Measurements from ENCODE around the gene ECT2. TPM values are rescaled to one million over a fixed set of nuclear protein-coding genes. Genes with fewer than 3 reads are reported as not detected.
A peak's percentile ranks its signal among the peaks of the same experiment; 100 is the strongest.
"Not testable (repeated sequence)": the region's sequence is repeated elsewhere in the genome, so short reads cannot be mapped to it uniquely, and the experiment has no call there.

ECT2 gene
- polyA plus RNA-seq, 3 donors from 2014 or later: 2.7 to 4.8 (median 2.8) TPM

- peak overlapping the region; percentile 84 to 91 (median 86) for H3K27ac Mint-ChIP-seq
- H3K4me1 Mint-ChIP-seq: peaks cover 26 to 30% of the 10 kb centered on the region in 2 donors
- no peak for DNase-seq
- no peaks in the 10 kb centered on the region for H3K9me3 Mint-ChIP-seq
- peaks cover 0 to 3% (median 2%) of the 10 kb centered on the region in 3 donors for H3K27me3 Mint-ChIP-seq (ENCODE audit: low read depth in 3 of 3)
- no peaks in the 10 kb centered on the region for H3K36me3 Mint-ChIP-seq
- H3K4me3 Mint-ChIP-seq: peak overlapping the region; percentile 97 to 99 (median 98)
Measured at GRCh38 chr3:172711454-172711795, 39.1 kb upstream of the ECT2 start.

GRCh38 chr3:172713316-172713715 lies 37.2 kb upstream of the ECT2 start:
- H3K27me3 Mint-ChIP-seq (ENCODE audit: low read depth in 3 of 3): peaks cover 0 to 8% (median 2%) of the 10 kb centered on the region in 3 donors
- DNase-seq: no peak
- H3K4me3 Mint-ChIP-seq: peak overlapping the region in 1 of 5 donors; percentile 8
- peaks cover 26 to 30% of the 10 kb centered on the region in 2 donors for H3K4me1 Mint-ChIP-seq
- no peaks in the 10 kb centered on the region for H3K36me3 Mint-ChIP-seq
- no peak overlapping the region for H3K27ac Mint-ChIP-seq
- H3K9me3 Mint-ChIP-seq: no peaks in the 10 kb centered on the region

- Mint-ChIP-seq H3K36me3 (peaks cover 0 to 4% (median 0%) of the 10 kb centered on the region in 3 donors), H3K27me3 (ENCODE audit: low read depth in 3 of 3) (peaks cover 0 to 9% (median 1%) of the 10 kb centered on the region in 3 donors), H3K4me3 (no peak overlapping the region), H3K9me3 (peaks cover 0 to 8% (median 0%) of the 10 kb centered on the region in 6 donors), H3K4me1 (no peaks in the 10 kb centered on the region), H3K27ac (no peak overlapping the region)
- DNase-seq: no peak
Measured at GRCh38 chr3:172716476-172716875, 34.0 kb upstream of the ECT2 start.

- peaks cover 0 to 4% (median 0%) of the 10 kb centered on the region in 3 donors for H3K36me3 Mint-ChIP-seq
- H3K4me1 Mint-ChIP-seq: no peaks in the 10 kb centered on the region
- no peak overlapping the region for H3K4me3 Mint-ChIP-seq
- H3K27ac Mint-ChIP-seq: no peak overlapping the region
- DNase-seq: no peak
- H3K9me3 Mint-ChIP-seq: peaks cover 0 to 8% (median 0%) of the 10 kb centered on the region in 6 donors
- peaks cover 0 to 9% (median 1%) of the 10 kb centered on the region in 3 donors for H3K27me3 Mint-ChIP-seq (ENCODE audit: low read depth in 3 of 3)
Measured at GRCh38 chr3:172717493-172718088, 32.9 kb upstream of the ECT2 start.

- H3K36me3 Mint-ChIP-seq; H3K4me1 Mint-ChIP-seq; H3K4me3 Mint-ChIP-seq; H3K27ac Mint-ChIP-seq; H3K27me3 Mint-ChIP-seq (ENCODE audit: low read depth in 3 of 3); DNase-seq: not testable (repeated sequence)
- H3K9me3 Mint-ChIP-seq: peaks cover 0 to 12% (median 2%) of the 10 kb centered on the region in 6 donors
Measured at GRCh38 chr3:172722536-172723040, 27.9 kb upstream of the ECT2 start.

- Mint-ChIP-seq H3K27me3 (ENCODE audit: low read depth in 3 of 3) (peaks cover 0 to 4% (median 3%) of the 10 kb centered on the region in 3 donors), H3K4me1 (no peaks in the 10 kb centered on the region), H3K9me3 (peaks cover 0 to 12% (median 2%) of the 10 kb centered on the region in 6 donors), H3K27ac (no peak overlapping the region), H3K4me3 (no peak overlapping the region), H3K36me3 (peaks cover 0 to 4% (median 0%) of the 10 kb centered on the region in 3 donors)
- no peak for DNase-seq
Measured at GRCh38 chr3:172726380-172726779, 24.1 kb upstream of the ECT2 start.

- H3K27ac Mint-ChIP-seq: no peak overlapping the region
- no peak for DNase-seq
- H3K27me3 Mint-ChIP-seq (ENCODE audit: low read depth in 3 of 3): peaks cover 2 to 5% (median 4%) of the 10 kb centered on the region in 3 donors
- H3K9me3 Mint-ChIP-seq: no peaks in the 10 kb centered on the region
- H3K4me1 Mint-ChIP-seq: no peaks in the 10 kb centered on the region
- H3K4me3 Mint-ChIP-seq: no peak overlapping the region
- peaks cover 0 to 3% (median 0%) of the 10 kb centered on the region in 3 donors for H3K36me3 Mint-ChIP-seq
Measured at GRCh38 chr3:172735014-172735413, 15.5 kb upstream of the ECT2 start.

GRCh38 chr3:172739462-172739861 lies 11.1 kb upstream of the ECT2 start:
- Mint-ChIP-seq H3K27me3 (ENCODE audit: low read depth in 3 of 3) (peaks cover 2 to 6% (median 6%) of the 10 kb centered on the region in 3 donors), H3K4me1 (no peaks in the 10 kb centered on the region), H3K9me3 (no peaks in the 10 kb centered on the region), H3K27ac (no peak overlapping the region), H3K36me3 (peaks cover 0 to 3% (median 0%) of the 10 kb centered on the region in 3 donors), H3K4me3 (no peak overlapping the region)
- DNase-seq: no peak

GRCh38 chr3:172746475-172746874 lies 4.1 kb upstream of the ECT2 start:
- Mint-ChIP-seq H3K27ac (peak overlapping the region in 1 of 6 donors; percentile 12), H3K27me3 (ENCODE audit: low read depth in 3 of 3) (peaks cover 4 to 13% (median 7%) of the 10 kb centered on the region in 3 donors), H3K4me1 (peaks cover 10 to 19% of the 10 kb centered on the region in 2 donors), H3K9me3 (no peaks in the 10 kb centered on the region), H3K36me3 (no peaks in the 10 kb centered on the region), H3K4me3 (no peak overlapping the region)
- no peak for DNase-seq

- DNase-seq: no peak
- peaks cover 3 to 8% (median 5%) of the 10 kb centered on the region in 3 donors for H3K27me3 Mint-ChIP-seq (ENCODE audit: low read depth in 3 of 3)
- H3K9me3 Mint-ChIP-seq: no peaks in the 10 kb centered on the region
- H3K27ac Mint-ChIP-seq: peak overlapping the region in 2 of 6 donors; percentile 21 to 48
- H3K36me3 Mint-ChIP-seq: no peaks in the 10 kb centered on the region
- peaks cover 14 to 31% of the 10 kb centered on the region in 2 donors for H3K4me1 Mint-ChIP-seq
- H3K4me3 Mint-ChIP-seq: peak overlapping the region; percentile 37 to 97 (median 96)
Measured at GRCh38 chr3:172749230-172749965, 1.1 kb upstream of the ECT2 start.

- no peaks in the 10 kb centered on the region for H3K9me3 Mint-ChIP-seq
- H3K4me1 Mint-ChIP-seq: peaks cover 14 to 31% of the 10 kb centered on the region in 2 donors
- peak overlapping the region; percentile 93 to 97 (median 97) for H3K4me3 Mint-ChIP-seq
- H3K27ac Mint-ChIP-seq: peak overlapping the region; percentile 78 to 88 (median 84)
- H3K27me3 Mint-ChIP-seq (ENCODE audit: low read depth in 3 of 3): peaks cover 3 to 8% (median 5%) of the 10 kb centered on the region in 3 donors
- no peak for DNase-seq
- no peaks in the 10 kb centered on the region for H3K36me3 Mint-ChIP-seq
Measured at GRCh38 chr3:172750069-172750367, 508 bp upstream of the ECT2 start.

GRCh38 chr3:172751175-172751704 lies 714 bp downstream of the ECT2 start:
- peak overlapping the region; percentile 93 to 97 (median 97) for H3K4me3 Mint-ChIP-seq
- H3K4me1 Mint-ChIP-seq: peaks cover 14 to 31% of the 10 kb centered on the region in 2 donors
- no peak for DNase-seq
- no peaks in the 10 kb centered on the region for H3K9me3 Mint-ChIP-seq
- H3K27ac Mint-ChIP-seq: peak overlapping the region in 5 of 6 donors; percentile 17 to 83 (median 49)
- H3K27me3 Mint-ChIP-seq (ENCODE audit: low read depth in 3 of 3): peaks cover 3 to 7% (median 5%) of the 10 kb centered on the region in 3 donors
- peaks cover 0 to 3% (median 0%) of the 10 kb centered on the region in 3 donors for H3K36me3 Mint-ChIP-seq

- Mint-ChIP-seq H3K4me3 (peak overlapping the region in 2 of 5 donors; percentile 38 to 52), H3K36me3 (peaks cover 0 to 5% (median 3%) of the 10 kb centered on the region in 3 donors), H3K4me1 (peaks cover 14 to 31% of the 10 kb centered on the region in 2 donors), H3K27ac (no peak overlapping the region), H3K27me3 (ENCODE audit: low read depth in 3 of 3) (peaks cover 3 to 7% (median 5%) of the 10 kb centered on the region in 3 donors), H3K9me3 (no peaks in the 10 kb centered on the region)
- DNase-seq: no peak
Measured at GRCh38 chr3:172752651-172753050, 2.1 kb downstream of the ECT2 start.

- Mint-ChIP-seq H3K9me3 (no peaks in the 10 kb centered on the region), H3K4me3 (no peak overlapping the region), H3K36me3 (peaks cover 0 to 9% (median 3%) of the 10 kb centered on the region in 3 donors), H3K27me3 (ENCODE audit: low read depth in 3 of 3) (peaks cover 3 to 7% (median 5%) of the 10 kb centered on the region in 3 donors), H3K27ac (no peak overlapping the region), H3K4me1 (peaks cover 14 to 31% of the 10 kb centered on the region in 2 donors)
- DNase-seq: no peak
Measured at GRCh38 chr3:172753125-172753524, 2.6 kb downstream of the ECT2 start.

Data from immature natural killer cell (primary cell).